A549 (cell line): ENCODE data around the gene TMC6.

Experiments used
- CTCF ChIP-seq: fragments of >200 bp; sonication (Bioruptor Twin); formaldehyde crosslinking; IDR thresholded peaks from 3 replicates; pipeline ENCODE4 v1.5.1; 2016
- EP300 ChIP-seq, 2 experiments: fragments of >200 bp; sonication (Bioruptor Twin); formaldehyde crosslinking; IDR thresholded peaks; 2 replicates in 1 of 2; 3 replicates in 1 of 2; pipeline ENCODE4 v1.6.1; 2016 to 2017
- ESRRA ChIP-seq: fragments of 150-350 bp; IDR thresholded peaks from 2 replicates; pipeline ENCODE4 v1.6.1; 2014; ENCODE audit warnings: mild to moderate bottlenecking, low read length, borderline replicate concordance
- JUN ChIP-seq, 2 experiments: fragments of >200 bp; sonication (Bioruptor Twin); formaldehyde crosslinking; IDR thresholded peaks; 2 replicates in 1 of 2; 3 replicates in 1 of 2; pipeline ENCODE4 v1.6.1; 2016 to 2017
- KDM1A ChIP-seq: fragments of 200-600 bp; sonication (generic); IDR thresholded peaks from 2 replicates; pipeline ENCODE4 v1.6.1; 2016; ENCODE audit warnings: low read depth, mild to moderate bottlenecking
- MYC ChIP-seq: IDR thresholded peaks from 2 replicates; pipeline ENCODE4 v1.6.1; 2012; ENCODE audit warnings: mild to moderate bottlenecking, inconsistent platforms, low read length, improper control_type of control experiment, borderline replicate concordance
- POLR2A ChIP-seq: IDR thresholded peaks from 2 replicates; pipeline ENCODE4 v1.6.1; 2012; ENCODE audit warnings: mild to moderate bottlenecking, low read length
- RCOR1 ChIP-seq: fragments of 150-350 bp; IDR thresholded peaks from 2 replicates; pipeline ENCODE4 v1.6.1; 2014; ENCODE audit warnings: antibody characterized with exemption, low read length, low read depth
- REST ChIP-seq: fragments of 200-600 bp; sonication (generic); IDR thresholded peaks from 2 replicates; pipeline ENCODE4 v1.6.1; 2016; ENCODE audit warnings: antibody characterized with exemption, mild to moderate bottlenecking, moderate library complexity
- SREBF2 ChIP-seq: fragments of 450-650 bp; IDR thresholded peaks from 2 replicates; pipeline ENCODE4 v1.6.1; 2014; ENCODE audit warnings: mild to moderate bottlenecking, moderate library complexity
- USF2 ChIP-seq: fragments of 450-650 bp; IDR thresholded peaks from 2 replicates; pipeline ENCODE4 v1.6.1; 2014; ENCODE audit warnings: antibody characterized with exemption

- TF ChIP-seq ESRRA (no peak), MYC (no peak), CTCF (no peak), SREBF2 (no peak), POLR2A (no peak), REST (no peak), EP300 (IDR thresholded peaks at IDR 0.05) (no peak), USF2 (no peak), KDM1A (no peak), RCOR1 (no peak), JUN (IDR thresholded peaks at IDR 0.05) (no peak)
These were observed 6.7 kb downstream of the TMC6 start for GRCh38 chr17:78121801-78122215.
